HG02884 (cell line): Measurements from ENCODE around the gene SGPP2.
"Not testable (repeated sequence)": the region's sequence is repeated elsewhere in the genome, so short reads cannot be mapped to it uniquely, and the experiment has no call there.

Experiments
- ATAC-seq: cut with Tn5 transposase; IDR thresholded peaks from one replicate; pipeline ENCODE4 v1.9.1; 2021; ENCODE audit warnings: mild to moderate bottlenecking, moderate library complexity; ENCODE audit not compliant: unreplicated experiment

SGPP2 gene

GRCh38 chr2:222424729-222425671, 657 bp downstream of the SGPP2 start:
- ATAC-seq: peak; percentile 17

GRCh38 chr2:222427646-222428301, 3.4 kb downstream of the SGPP2 start:
- peak; percentile 38 for ATAC-seq

DNA sequence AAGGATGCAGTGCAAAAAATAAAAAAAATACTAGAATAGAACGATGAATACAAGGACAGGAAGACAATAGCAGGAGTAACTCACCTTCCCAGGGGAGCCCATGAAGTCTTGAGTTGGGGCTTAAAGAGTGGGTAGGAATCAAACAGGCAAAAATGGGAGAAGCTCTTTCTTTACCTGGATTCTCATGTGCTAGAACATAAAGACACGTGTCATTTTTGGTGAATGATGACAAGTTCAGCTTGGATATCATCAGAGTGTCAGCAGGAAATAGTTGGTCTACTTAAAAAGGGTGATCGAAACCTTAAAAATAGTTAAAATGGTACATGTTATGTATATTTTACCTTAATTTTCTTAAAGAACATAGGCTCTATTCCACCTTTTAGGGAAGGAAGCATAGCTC, 5.7 kb downstream of the SGPP2 start:
- no peak for ATAC-seq

DNA sequence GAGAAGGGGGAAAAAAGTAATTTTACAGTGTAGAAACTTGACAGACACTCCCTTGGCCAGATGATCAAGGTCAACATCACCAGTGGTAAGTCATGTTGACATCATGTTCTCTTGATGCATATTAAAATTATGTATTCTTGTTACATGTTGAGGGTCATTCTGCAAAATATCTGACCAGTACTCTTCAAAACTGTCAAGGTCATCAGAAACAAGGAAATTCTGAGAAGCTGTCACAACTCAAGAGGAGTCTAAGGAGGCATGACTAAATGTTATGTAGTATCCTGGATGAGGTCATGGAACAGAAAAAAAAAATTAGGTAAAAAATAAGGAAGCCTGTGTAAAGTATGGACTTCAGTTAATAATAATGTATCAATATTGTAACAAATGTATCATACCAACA, 6.3 kb downstream of the SGPP2 start:
- no peak for ATAC-seq

DNA sequence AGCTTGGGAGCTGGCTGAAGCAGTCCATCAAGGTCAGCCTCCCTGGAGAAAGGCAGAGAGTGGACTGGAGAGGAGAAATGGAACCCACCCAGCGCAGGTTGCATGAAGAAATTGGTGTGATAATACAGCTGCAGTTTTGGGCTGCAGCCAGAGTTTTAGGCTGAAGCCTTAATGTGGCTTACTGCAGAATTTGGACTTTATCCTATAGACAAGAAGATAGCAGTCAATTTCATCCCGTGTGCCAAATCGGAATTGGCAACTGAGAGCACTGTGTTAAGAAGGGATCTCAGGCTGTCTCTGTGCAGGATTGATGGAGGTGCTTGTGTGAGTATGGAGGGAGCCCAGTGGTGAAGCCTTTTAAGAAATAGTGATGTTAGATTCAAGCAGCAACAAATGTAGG, 7.5 kb downstream of the SGPP2 start:
- no peak for ATAC-seq

GRCh38 chr2:222433332-222434173, 9.2 kb downstream of the SGPP2 start:
- ATAC-seq: peak; percentile 74

- ATAC-seq: peak; percentile 36
These were observed 9.9 kb downstream of the SGPP2 start for GRCh38 chr2:222434204-222434603.

DNA sequence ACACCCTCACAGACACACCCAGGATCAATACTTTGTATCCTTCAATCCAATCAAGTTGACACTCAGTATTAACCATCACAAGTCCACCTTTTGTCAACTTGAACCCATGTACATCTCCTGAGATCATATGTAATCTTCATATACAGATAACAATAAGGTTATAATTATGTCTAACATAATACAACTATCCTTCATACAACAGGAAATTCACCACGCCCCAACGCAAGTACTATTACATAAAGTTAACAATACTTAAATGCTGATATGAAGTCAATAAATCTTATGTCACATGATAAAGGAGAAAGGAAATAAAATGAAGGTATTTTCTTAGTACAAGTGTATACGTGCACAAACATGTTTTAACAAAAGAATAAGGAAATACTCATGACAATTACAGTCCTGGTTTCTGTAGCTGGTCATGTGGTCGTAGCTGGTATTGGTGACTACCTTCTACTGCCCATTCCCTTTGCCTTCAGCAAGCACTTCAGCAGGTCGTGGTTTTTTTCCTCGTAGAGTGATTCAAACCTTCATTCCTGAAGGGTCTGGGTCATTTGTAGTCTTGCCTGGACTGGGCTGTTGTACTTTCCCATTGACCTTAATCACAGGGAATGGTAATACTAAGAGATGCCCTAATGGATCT, 11.2 kb downstream of the SGPP2 start:
- ATAC-seq: not testable (repeated sequence)

DNA sequence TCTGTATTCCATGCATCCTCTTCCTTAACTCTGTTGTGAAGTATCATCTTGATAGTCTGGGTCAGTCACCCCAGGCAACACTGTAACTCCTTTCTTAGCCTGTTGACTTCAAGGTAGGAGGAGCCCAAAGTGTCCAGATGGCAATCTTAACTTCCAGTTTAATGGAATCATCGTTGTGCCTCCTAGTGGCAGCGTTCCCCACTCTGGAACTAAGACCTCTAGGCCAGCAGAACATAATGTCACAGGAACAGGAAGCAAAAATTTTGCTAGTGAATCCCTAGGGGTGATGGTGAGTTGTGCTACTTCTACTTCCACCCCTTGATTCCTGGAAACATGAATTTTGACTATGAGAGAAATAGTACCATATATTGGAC, 11.7 kb downstream of the SGPP2 start:
- ATAC-seq: no peak

GRCh38 chr2:222439692-222440091, 15.3 kb downstream of the SGPP2 start:
- no peak for ATAC-seq

DNA sequence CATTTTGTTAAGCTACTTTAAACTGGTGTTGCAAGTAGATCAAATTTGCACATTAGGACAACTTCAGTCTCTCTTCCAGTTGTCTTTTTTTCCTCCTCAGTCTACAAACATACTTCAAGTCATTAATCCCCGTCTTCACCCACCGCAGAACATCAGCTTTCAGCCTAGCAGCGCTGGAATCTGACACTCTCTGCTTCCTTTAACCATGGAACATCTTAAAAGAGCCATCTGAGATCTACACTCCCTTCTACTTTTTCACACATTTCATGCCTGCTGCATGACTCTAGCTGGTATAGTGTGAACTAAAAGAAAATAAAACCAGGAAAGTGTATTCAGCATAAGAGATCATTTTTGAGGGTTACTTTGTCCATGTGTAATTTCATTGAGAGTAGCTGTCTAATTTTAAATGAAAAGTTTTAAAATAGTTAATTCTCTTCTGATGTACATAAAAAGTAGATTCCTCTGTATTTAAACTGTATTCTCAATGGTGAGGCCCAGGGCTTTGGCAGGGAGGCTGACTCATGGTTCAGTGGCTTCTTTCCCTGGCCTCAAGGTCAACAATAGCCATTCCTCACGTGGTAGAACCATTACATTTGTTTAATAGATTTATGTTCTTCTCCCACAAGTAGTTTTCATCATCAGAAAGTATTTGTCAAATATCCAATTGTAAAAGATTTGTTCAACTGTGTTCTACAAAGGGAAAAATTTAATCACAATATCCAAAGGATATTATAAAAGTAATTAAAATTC, 16.5 kb downstream of the SGPP2 start:
- ATAC-seq: no peak

DNA sequence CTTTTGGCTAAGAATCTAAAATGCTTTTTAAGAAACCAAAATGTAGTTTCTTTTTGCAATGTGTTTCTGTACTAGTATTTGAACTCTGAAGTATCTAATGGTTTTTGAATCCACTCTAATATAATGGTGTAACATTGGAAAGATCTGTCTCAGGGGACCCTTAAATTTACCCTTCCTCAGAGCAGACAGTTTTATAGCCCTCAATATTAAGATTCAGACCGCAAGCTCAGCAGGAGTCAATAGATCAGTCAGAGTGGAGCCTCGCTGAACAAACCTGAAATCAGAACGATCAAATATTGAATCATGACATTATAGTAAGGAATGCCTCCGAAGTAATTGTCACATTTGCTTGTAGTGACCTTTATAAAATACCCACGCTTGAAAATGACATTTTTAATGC, 18.3 kb downstream of the SGPP2 start:
- ATAC-seq: no peak

GRCh38 chr2:222445227-222445626, 20.9 kb downstream of the SGPP2 start:
- ATAC-seq: no peak

- ATAC-seq: no peak
These were observed 22.8 kb downstream of the SGPP2 start for GRCh38 chr2:222447131-222447530.

- no peak for ATAC-seq
These were observed 24.4 kb downstream of the SGPP2 start for GRCh38 chr2:222448748-222449181.

DNA sequence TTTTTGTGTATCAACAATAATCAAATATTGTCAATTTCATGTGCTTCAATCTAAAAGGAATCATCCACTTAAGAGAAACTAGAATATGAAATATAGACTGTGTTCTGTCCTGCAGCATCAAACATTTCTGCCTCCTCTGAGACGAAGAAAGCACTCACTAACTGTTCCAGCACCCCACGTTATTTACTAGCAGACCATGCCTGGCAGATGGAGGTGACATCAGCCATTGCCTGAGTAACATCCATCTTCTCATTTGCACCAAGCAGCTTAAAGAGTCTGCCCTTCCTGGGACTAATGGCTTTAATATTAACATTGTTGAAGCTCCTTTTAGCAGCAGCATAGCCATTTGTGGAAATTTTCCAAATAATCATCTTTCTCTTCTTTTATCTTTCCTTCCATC, 25.7 kb downstream of the SGPP2 start:
- ATAC-seq: no peak

GRCh38 chr2:222451224-222451674, 26.9 kb downstream of the SGPP2 start:
- peak; percentile 99 for ATAC-seq

DNA sequence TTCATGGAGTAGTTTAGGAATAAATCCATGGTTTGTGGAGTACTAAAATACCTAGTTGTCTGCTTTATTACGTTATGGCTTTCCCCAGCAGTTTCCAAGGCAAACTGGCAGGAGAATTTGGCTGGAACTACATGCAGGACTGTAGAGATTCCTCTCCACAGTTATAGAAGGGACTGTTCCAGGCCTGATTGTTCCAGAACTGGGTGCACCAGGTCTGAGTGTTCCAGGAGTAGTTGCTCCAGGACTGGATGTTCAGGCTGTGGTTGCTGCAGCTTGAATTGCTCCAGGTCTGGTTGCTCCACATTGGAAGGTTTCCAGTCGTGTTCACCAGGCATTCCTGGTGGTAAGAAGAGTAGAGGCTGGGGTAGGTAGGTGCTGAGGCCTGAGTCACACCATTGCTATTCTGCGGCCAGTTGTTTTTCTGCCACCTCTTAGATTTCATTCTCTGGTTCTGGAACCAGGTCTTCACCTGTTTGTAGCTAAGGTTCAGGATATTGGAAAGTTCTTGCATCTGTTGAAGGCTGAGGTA, 28.1 kb downstream of the SGPP2 start:
- ATAC-seq: no peak

DNA sequence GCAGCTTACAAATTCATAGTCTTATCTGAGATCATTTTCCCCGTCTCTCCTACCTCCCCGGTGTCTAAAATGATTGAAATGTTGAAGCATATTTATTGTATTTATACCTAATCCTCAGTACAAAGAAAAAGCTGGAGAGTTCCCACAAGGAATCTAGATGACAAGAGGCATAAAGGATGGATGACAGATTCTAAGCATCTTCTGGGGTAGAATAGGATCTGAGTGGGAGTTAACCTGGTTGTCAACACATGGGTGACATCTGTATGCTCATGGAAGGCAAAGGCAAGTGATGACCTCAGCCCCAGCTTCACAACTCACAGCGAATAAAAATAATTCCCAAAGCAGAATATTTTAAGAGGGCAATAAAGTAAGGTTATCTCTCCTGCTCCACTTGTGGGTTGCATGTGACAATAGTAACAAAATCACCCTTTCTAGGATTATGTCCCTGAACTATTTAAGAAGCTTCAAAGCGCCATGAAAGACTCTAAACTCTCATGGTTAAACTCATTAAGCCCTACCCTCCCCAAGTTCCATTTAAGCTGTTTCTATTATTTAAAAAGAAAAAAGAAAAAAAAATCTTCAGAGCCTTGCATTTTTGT, 32.2 kb downstream of the SGPP2 start:
- no peak for ATAC-seq
